ENCODE data around the gene ACBD6. TPM values are rescaled to one million over a fixed set of nuclear protein-coding genes. Genes with fewer than 3 reads are reported as not detected.

Gene ACBD6
- total and polyA plus RNA-seq, 2 experiments from 2014 or later, result 36.3 to 45.8 TPM

DNA sequence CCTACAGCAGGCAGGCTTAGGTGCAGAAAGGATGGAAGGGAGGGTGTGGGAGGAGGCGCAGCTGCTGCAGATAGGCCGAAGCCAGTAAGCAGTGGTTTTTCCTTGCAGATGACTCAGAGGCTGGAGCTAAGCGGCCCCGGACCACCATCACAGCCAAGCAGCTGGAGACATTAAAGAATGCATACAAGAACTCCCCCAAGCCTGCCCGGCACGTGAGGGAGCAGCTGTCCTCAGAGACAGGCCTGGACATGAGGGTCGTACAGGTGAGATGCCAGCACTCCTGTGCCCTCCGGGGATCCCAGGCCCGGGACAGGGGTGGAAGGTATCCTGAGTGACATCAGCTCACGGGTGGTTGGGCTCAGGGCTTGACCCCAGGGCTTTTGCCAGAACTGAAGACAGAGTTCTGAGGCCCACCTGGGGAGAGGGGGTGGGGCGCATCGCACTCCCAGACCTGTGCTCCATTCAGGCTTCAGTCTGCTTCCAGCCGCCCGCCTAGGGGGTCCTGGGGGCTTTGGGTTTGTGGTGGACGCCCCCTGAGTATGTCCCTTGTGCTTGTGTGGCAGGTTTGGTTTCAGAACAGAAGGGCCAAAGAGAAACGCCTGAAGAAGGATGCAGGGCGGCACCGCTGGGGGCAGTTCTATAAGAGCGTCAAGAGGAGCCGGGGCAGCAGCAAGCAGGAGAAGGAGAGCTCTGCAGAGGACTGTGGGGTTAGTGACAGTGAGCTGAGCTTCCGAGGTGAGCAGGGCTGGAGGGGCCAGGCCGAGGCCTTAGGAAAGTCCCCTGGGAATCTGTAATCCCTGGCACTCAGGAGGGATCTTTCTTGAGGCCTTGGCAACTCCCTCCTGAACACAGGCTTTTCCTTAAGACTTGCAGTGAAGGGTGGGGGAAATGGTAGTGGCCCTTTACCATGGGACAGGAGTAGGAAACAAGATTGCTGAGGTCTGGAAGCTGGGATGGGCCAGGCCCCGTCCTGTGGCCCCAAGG, 230.8 kb downstream of the ACBD6 start:
- no peaks in the 10 kb centered on the region for H3K27me3 ChIP-seq
- WGBS (ENCODE audit: low lambda C conversion rate, missing lambda C conversion rate), result 83% methylated on average over 23 of the region's 23 CpGs
- H3K79me2 ChIP-seq, result no peaks in the 10 kb centered on the region
- H3K4me3 ChIP-seq, result no peak overlapping the region
- TF ChIP-seq EZH2phosphoT487 (IDR thresholded peaks at IDR 0.05; ENCODE audit: low read depth, severe bottlenecking, unreplicated experiment) (no peak), EZH2 (IDR thresholded peaks at IDR 0.05; ENCODE audit: borderline replicate concordance) (no peak)
- TF ChIP-seq, protein P1, sequence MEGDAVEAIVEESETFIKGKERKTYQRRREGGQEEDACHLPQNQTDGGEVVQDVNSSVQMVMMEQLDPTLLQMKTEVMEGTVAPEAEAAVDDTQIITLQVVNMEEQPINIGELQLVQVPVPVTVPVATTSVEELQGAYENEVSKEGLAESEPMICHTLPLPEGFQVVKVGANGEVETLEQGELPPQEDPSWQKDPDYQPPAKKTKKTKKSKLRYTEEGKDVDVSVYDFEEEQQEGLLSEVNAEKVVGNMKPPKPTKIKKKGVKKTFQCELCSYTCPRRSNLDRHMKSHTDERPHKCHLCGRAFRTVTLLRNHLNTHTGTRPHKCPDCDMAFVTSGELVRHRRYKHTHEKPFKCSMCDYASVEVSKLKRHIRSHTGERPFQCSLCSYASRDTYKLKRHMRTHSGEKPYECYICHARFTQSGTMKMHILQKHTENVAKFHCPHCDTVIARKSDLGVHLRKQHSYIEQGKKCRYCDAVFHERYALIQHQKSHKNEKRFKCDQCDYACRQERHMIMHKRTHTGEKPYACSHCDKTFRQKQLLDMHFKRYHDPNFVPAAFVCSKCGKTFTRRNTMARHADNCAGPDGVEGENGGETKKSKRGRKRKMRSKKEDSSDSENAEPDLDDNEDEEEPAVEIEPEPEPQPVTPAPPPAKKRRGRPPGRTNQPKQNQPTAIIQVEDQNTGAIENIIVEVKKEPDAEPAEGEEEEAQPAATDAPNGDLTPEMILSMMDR (IDR thresholded peaks at IDR 0.05; ENCODE audit: poor library complexity), result no peak
- H4K20me1 ChIP-seq (ENCODE audit: insufficient read depth, poor library complexity, severe bottlenecking), result no peaks in the 10 kb centered on the region
- no peak overlapping the region for H2AFZ ChIP-seq
- no peak overlapping the region for H3K4me2 ChIP-seq
- H3K4me1 ChIP-seq (ENCODE audit: insufficient read depth), result peaks cover 9% of the 10 kb centered on the region
- H3K9me3 ChIP-seq (ENCODE audit: low read depth), result no peaks in the 10 kb centered on the region
- peak; percentile 30 for DNase-seq (ENCODE audit: low spot score)
- H3K36me3 ChIP-seq (replicated peaks; ENCODE audit: insufficient read depth, low read depth), result no peaks in the 10 kb centered on the region
- peak overlapping the region; percentile 79 for H3K27ac ChIP-seq
- H3K9me2 ChIP-seq (replicated peaks; ENCODE audit: insufficient read depth), result no peaks in the 10 kb centered on the region

DNA sequence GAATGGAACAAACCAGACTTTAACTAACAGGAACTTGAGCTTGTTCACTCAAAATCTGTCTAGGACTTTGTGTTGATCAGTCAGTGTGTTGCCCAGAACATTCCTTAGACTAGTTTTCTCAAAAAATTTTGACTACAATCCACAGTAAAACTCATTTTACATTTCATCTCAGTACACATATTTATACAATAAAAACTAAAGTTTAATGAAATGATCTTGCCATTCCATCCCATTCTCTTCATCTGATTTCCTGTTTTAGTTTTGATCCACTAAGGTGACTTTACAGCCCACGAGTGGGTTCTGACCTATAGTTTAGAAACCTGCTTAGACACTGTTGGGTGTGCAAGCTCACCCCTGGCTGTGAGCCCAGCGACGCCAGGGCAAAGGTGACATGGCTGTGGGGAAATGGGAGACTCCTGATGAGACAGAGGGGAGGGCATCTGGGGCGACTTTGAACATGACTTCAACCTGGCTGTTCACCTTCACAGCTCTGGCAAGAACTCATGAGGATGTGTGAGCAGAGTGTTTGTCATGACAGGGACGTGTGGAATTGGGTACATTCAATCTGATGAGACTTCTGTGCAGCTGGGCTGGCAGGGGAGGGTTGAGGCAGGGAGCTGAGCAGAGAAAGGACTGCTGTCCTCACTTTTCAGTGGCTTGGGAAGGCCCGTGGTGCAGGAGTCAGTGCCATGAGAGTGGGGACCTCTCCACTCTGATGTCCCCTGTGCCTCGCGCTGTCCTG, 231.7 kb downstream of the ACBD6 start:
- Histone ChIP-seq H3K9me2 (replicated peaks; ENCODE audit: insufficient read depth) (no peaks in the 10 kb centered on the region), H3K27ac (peak overlapping the region; percentile 79), H3K4me1 (ENCODE audit: insufficient read depth) (peaks cover 9% of the 10 kb centered on the region), H4K20me1 (ENCODE audit: insufficient read depth, poor library complexity, severe bottlenecking) (no peaks in the 10 kb centered on the region), H3K36me3 (replicated peaks; ENCODE audit: insufficient read depth, low read depth) (no peaks in the 10 kb centered on the region), H3K79me2 (no peaks in the 10 kb centered on the region), H3K27me3 (no peaks in the 10 kb centered on the region), H3K4me3 (no peak overlapping the region), H3K9me3 (ENCODE audit: low read depth) (no peaks in the 10 kb centered on the region), H3K4me2 (peak overlapping the region; percentile 42), H2AFZ (no peak overlapping the region)
- TF ChIP-seq EZH2 (IDR thresholded peaks at IDR 0.05; ENCODE audit: borderline replicate concordance) (no peak), EZH2phosphoT487 (IDR thresholded peaks at IDR 0.05; ENCODE audit: low read depth, severe bottlenecking, unreplicated experiment) (no peak)
- TF ChIP-seq, protein P1 (IDR thresholded peaks at IDR 0.05; ENCODE audit: poor library complexity), result no peak
- 85% methylated on average over 8 of the region's 8 CpGs for WGBS (ENCODE audit: low lambda C conversion rate, missing lambda C conversion rate)
- DNase-seq (ENCODE audit: low spot score), result no peak

DNA sequence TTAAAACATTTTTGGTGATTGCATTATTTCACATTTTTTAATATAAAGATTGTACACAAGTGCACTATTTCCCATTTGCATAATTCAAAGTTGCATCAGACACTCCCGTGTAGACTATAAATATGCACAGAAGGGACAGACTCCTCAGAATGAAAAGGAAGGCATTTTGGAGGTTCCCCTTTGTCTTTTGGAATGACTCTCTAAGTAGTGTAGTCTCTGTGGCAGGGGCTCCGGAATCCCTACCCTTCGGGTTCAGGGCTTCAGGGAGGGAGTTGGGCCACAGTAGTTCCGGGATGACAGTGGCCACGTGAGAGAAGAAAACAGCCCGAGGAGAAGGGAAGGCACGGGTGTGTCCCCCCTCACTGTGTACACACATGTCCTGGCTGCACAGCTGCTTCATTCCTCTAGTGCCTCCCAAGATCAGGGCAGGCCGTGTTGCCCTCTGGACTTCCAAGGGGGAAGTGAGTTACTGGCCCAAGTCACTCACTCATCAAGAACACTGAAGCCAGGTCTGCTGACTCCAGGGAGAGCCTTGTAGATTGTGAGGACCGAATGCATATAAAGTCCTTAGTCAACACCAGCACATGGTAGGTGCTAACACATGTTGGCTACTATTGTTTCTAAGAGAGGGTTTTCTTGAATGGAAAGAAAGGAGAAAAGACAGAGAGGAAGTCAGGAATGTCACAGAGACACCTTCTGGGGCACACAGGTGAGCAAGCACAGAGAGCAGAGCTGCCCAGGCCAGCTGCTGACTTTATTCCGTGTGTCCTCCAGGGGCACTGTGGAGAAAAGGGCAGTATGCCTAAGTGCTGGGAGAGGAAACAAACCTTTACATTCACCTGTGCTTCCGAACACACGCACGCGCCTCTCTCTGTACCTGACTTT, 232.5 kb downstream of the ACBD6 start:
- Histone ChIP-seq H3K27ac (peak overlapping the region; percentile 79), H3K79me2 (no peaks in the 10 kb centered on the region), H3K9me3 (ENCODE audit: low read depth) (no peaks in the 10 kb centered on the region), H3K36me3 (replicated peaks; ENCODE audit: insufficient read depth, low read depth) (no peaks in the 10 kb centered on the region), H3K27me3 (no peaks in the 10 kb centered on the region), H3K9me2 (replicated peaks; ENCODE audit: insufficient read depth) (no peaks in the 10 kb centered on the region), H3K4me3 (no peak overlapping the region), H4K20me1 (ENCODE audit: insufficient read depth, poor library complexity, severe bottlenecking) (no peaks in the 10 kb centered on the region), H3K4me2 (peak overlapping the region; percentile 42), H3K4me1 (ENCODE audit: insufficient read depth) (peaks cover 9% of the 10 kb centered on the region), H2AFZ (no peak overlapping the region)
- 70% methylated on average over 14 of the region's 14 CpGs for WGBS (ENCODE audit: low lambda C conversion rate, missing lambda C conversion rate)
- no peak for TF ChIP-seq EZH2 (IDR thresholded peaks at IDR 0.05; ENCODE audit: borderline replicate concordance)
- TF ChIP-seq EZH2phosphoT487 (IDR thresholded peaks at IDR 0.05; ENCODE audit: low read depth, severe bottlenecking, unreplicated experiment), result no peak
- TF ChIP-seq, protein P1 (IDR thresholded peaks at IDR 0.05; ENCODE audit: poor library complexity), result peak; percentile 33
- peak; percentile 71 for DNase-seq (ENCODE audit: low spot score)

Data from hepatocyte (in vitro differentiated cells).